NOMO-1 treated with dmso at 0.1 percent for 144 hours (cell line): ENCODE results near the gene THAP7.

Experiments
- DNase-seq: peaks from one replicate; lab custom pipeline; 2025; ENCODE audit not compliant: unreplicated experiment; lab: John Stamatoyannopoulos, UW

Gene THAP7

GRCh38 chr22:21031545-21032036 is 29.7 kb upstream of the THAP7 start:
- no peak for DNase-seq

GRCh38 chr22:21030621-21031544 is 29.0 kb upstream of the THAP7 start:
- DNase-seq = no peak

GRCh38 chr22:21030032-21030431 is 28.1 kb upstream of the THAP7 start:
- no peak for DNase-seq

GRCh38 chr22:21029486-21030025 is 27.6 kb upstream of the THAP7 start:
- DNase-seq = no peak

GRCh38 chr22:21028277-21029251 is 26.6 kb upstream of the THAP7 start:
- DNase-seq = no peak

GRCh38 chr22:21026783-21027692 is 25.1 kb upstream of the THAP7 start:
- DNase-seq = no peak

DNA sequence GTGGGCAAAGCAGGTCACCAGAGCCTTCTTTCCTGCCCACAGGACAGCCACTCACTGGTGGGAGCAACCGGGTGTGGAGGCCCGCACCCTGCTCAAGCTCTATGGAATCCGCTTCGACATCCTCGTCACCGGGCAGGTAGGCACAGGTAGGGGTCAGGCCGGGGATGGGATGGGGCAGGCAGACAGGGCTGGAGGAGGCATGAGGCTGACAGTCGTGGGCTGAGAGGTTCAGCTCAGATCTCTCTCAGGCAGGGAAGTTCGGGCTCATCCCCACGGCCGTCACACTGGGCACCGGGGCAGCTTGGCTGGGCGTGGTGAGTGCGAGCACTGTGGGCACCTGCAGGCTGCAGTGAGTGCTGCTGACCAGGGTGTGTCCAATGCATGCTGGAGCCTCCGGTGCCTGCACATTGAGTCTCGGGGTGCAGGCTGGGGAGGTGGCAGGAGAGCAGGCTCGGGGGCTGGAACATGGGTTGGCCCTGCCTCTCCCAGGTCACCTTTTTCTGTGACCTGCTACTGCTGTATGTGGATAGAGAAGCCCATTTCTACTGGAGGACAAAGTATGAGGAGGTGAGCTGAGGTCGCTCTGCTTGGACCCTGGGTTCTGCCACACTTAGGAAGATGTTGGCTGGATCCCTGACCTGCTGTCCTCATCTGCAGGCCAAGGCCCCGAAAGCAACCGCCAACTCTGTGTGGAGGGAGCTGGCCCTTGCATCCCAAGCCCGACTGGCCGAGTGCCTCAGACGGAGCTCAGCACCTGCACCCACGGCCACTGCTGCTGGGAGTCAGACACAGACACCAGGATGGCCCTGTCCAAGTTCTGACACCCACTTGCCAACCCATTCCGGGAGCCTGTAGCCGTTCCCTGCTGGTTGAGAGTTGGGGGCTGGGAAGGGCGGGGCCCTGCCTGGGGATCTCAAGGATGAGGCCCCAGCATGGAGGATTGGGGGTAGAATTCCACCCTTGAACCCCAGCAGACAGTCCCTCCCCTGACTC is 24.1 kb upstream of the THAP7 start:
- no peak for DNase-seq

GRCh38 chr22:21025266-21025665 is 23.3 kb upstream of the THAP7 start:
- DNase-seq = no peak

- no peak for DNase-seq
Observed at GRCh38 chr22:21022955-21023614, 21.2 kb upstream of the THAP7 start.

- DNase-seq = no peak
Observed at GRCh38 chr22:21022507-21022906, 20.6 kb upstream of the THAP7 start.

DNA sequence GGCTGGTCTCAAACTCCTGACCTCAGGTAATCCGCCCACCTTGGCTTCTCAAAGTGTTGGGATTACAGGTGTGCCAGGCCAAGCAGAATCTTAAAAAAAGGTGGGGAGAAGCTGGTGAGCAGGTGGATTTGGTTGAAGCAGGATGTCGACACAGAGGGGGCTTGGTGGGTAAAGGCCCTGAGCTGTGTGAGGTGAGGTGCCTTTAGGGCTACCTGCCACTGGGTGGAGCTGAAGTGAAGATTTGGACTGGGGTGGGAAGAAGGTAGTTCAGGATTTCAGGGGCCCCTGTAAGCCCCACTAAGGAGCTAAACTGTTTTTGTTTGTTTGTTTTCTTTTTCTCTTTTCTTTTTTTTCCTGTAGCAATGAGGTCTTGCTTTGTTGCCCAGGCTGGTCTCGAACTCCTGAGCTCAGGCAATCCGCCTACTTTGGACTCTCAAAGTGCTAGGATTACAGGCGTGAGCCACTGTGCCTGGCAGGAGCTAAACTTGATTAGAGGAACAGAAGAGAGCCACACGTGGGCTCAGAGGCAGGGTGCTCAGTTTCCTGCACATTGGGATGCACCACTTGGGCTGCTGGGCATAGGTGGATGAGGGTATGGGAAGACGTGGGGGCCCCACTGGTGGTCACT is 19.0 kb upstream of the THAP7 start:
- DNase-seq = peak; percentile 3

GRCh38 chr22:21018314-21018713 is 16.4 kb upstream of the THAP7 start:
- no peak for DNase-seq

GRCh38 chr22:21016644-21017420 is 14.9 kb upstream of the THAP7 start:
- no peak for DNase-seq

- no peak for DNase-seq
Observed at GRCh38 chr22:21015466-21016006, 13.6 kb upstream of the THAP7 start.

GRCh38 chr22:21014726-21015465 is 13.0 kb upstream of the THAP7 start, which contains the start of gene P2RX6:
Gene P2RX6, plus strand, starts transcription at chr22:21015165. Its CDS starts 10 bp downstream, at chr22:21015175.
- no peak for DNase-seq

DNA sequence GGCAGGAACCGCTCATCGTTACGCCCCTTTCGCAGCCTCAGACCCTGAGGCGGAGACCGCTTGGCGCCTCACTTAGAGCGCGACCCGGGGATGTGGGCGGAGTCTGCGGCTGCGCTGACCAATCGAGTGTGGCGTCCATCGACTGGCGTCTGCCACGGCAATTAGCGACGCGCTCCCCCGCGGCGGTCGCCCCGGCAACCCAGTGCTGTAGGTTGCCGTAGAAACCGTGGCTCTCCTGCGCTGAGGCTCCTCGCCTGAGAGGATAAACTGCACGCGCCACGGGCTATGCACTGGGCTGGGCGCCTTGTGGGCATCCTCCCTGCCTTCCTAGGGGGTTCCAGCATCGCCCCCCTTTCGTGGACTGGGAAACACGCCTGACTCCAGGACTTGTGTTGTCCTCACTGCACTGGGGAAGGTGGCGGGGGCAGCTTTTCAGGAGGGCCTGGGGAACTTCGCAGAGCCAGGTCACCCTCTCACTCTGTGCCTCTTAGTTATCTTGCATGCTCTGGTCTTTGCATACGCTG is 12.3 kb upstream of the THAP7 start:
- DNase-seq = peak; percentile 89
